Muscle layer of duodenum (tissue), 2 donors: Measurements from ENCODE around the gene POLG.

ENCODE experiments used
- H3K27ac ChIP-seq: one replicate; pipeline ENCODE4 v1.7.0; 2013; ENCODE audit warnings: mild to moderate bottlenecking, low read length
- H3K27me3 ChIP-seq: one replicate; pipeline ENCODE4 v1.7.0; 2013; ENCODE audit warnings: low read depth, mild to moderate bottlenecking, control low read depth, low read length
- H3K36me3 ChIP-seq, 2 donors: one replicate each; pipeline ENCODE4 v1.7.0; 2013; ENCODE audit warnings: low read length in 2 of 2, control low read depth in 1 of 2, mild to moderate bottlenecking in 1 of 2; ENCODE audit not compliant: insufficient read depth in 2 of 2, control insufficient read depth in 1 of 2
- H3K4me1 ChIP-seq, 2 donors: one replicate each; pipeline ENCODE4 v1.7.0; 2013; ENCODE audit warnings: low read length in 2 of 2, mild to moderate bottlenecking in 2 of 2, control low read depth in 1 of 2, moderate library complexity in 1 of 2; ENCODE audit not compliant: insufficient read depth in 2 of 2, control insufficient read depth in 1 of 2
- H3K4me3 ChIP-seq, 2 donors: one replicate each; pipeline ENCODE4 v1.7.0; 2013; ENCODE audit warnings: low read length in 2 of 2, low read depth in 1 of 2, mild to moderate bottlenecking in 1 of 2
- H3K9me3 ChIP-seq, 2 donors: one replicate each; pipeline ENCODE4 v1.7.0; 2013; ENCODE audit warnings: low read length in 2 of 2, control low read depth in 1 of 2, mild to moderate bottlenecking in 1 of 2; ENCODE audit not compliant: control insufficient read depth in 1 of 2
- donor health status: healthy.

The POLG gene

DNA sequence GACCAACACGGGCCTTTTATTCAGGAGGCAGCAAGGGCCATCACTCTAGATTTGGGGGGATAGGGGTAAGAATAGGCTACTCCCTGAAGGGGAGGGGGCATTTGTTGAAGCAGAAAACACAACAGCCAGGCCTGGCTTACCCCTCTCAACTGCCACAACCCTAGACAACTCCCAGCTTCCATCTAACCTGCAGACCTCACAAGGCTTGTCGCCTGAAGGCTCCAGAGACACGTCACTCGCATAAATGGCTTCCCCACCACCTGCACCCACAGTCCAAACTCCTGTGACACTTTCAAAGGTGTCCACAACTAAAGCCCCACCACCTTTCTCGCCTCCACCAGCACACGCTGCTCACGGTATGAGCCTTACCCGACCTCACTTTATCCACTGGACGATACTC is 14.9 kb downstream of the POLG start:
- H3K4me3 ChIP-seq: no peak overlapping the region
- H3K4me1 ChIP-seq: no peaks in the 10 kb centered on the region
- no peaks in the 10 kb centered on the region for H3K27me3 ChIP-seq
- H3K36me3 ChIP-seq: peaks cover 91 to 96% of the 10 kb centered on the region in 2 donors
- no peak overlapping the region for H3K27ac ChIP-seq
- H3K9me3 ChIP-seq: no peaks in the 10 kb centered on the region

DNA sequence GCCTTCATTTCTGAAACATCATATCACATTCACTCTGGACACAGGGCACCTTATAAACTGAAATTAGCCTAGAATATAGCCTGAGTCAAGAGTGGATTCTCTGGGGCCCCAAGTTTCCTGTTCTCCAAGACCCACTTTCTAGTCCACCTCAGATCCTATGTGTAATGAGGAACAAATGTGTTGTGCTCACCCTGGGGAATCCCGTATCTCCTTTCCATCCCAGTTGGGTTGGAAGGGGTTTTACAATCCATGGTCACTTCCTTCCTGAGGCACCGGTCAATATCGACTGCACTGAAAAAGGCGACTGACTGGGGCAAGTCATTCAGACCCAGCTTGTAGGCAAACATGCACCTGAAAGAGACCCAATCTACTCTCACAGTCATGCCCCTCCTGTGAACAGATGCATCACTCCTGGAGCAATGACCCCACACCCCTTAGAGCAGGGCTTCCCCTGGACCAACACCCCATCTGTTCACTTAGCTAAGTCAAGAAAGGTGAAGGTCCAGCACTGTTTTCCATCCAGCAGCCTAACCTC is 17.4 kb downstream of the POLG start:
- no peaks in the 10 kb centered on the region for H3K27me3 ChIP-seq
- H3K27ac ChIP-seq: no peak overlapping the region
- H3K36me3 ChIP-seq: peaks cover 69 to 72% of the 10 kb centered on the region in 2 donors
- H3K4me1 ChIP-seq: no peaks in the 10 kb centered on the region
- H3K9me3 ChIP-seq: no peaks in the 10 kb centered on the region
- H3K4me3 ChIP-seq: no peak overlapping the region

DNA sequence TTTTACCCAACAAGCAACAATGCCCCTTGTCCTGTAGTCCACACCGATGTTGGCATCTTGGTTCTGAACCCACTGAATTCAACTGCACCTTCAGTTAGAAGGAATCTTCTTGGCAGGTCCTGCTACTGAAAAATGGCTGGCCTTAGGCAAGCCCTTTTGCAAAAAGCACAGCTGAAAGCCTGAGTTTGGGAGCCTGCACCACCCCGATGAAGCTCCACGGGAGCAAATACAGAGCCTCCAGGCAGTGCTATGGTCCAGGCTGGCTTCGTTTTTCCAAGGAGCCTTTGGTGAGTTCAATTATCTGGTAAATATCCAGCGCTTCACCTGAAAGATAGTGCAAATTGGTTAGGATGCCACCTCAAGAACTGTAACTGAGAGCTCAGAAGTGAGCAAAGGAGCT is 18.1 kb downstream of the POLG start:
- H3K27me3 ChIP-seq: no peaks in the 10 kb centered on the region
- H3K36me3 ChIP-seq: peaks cover 62 to 64% of the 10 kb centered on the region in 2 donors

DNA sequence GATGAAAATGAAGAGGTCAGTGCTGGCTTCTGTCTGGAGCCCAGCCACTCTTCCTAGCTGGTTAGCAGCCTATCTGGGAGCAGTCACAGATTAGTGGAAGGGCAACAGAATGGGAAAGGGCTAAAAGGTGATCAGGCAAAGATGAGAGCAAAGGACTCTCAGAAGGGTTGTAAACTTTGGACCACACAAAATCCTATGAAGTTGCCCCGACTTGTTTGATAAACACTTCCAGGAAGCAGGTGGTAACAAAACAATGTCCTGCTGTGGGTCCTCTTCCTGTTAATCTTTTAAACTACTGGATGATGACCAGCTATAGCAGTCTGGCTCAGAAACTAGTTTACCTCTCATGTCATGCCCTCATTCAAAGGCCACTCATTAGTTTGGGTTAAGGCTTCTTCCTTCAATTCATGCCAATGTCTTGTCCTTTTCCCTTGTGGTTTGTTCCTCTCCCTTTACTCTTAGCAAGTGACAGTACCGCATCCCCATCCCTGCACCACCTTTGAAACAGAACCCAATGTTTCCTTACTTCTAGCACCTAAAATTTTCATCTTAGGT is 19.2 kb downstream of the POLG start:
- no peaks in the 10 kb centered on the region for H3K4me1 ChIP-seq
- H3K4me3 ChIP-seq: no peak overlapping the region
- no peaks in the 10 kb centered on the region for H3K27me3 ChIP-seq
- no peak overlapping the region for H3K27ac ChIP-seq
- H3K9me3 ChIP-seq: no peaks in the 10 kb centered on the region
- H3K36me3 ChIP-seq: peaks cover 51 to 54% of the 10 kb centered on the region in 2 donors

More for the DNA sequence above, 18.1 kb downstream of the POLG start:
- no peak overlapping the region for H3K4me3 ChIP-seq
- no peaks in the 10 kb centered on the region for H3K4me1 ChIP-seq
- H3K9me3 ChIP-seq: no peaks in the 10 kb centered on the region
- no peak overlapping the region for H3K27ac ChIP-seq

DNA sequence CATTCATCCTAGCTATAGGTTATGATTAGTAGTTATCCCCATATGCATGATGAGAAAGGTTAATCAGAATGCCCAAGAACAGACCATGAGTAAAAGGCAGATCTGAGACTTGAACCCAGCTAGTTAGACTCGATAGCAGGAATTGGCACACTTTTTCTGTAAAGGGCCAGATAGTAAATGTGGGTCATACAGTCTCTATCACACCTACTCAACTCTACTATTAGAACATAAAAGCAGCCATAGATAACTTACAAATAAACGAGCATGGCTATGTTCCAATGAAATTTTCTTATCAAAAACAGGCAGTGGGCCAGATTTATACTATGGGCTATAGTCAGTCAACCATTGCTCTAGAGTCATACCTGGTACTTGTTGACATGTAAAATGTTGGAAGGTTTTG is 24.6 kb downstream of the POLG start:
- no peaks in the 10 kb centered on the region for H3K9me3 ChIP-seq
- H3K36me3 ChIP-seq: peaks cover 0 to 2% of the 10 kb centered on the region in 2 donors
- no peak overlapping the region for H3K4me3 ChIP-seq
- no peak overlapping the region for H3K27ac ChIP-seq
- H3K4me1 ChIP-seq: no peaks in the 10 kb centered on the region
- H3K27me3 ChIP-seq: no peaks in the 10 kb centered on the region

DNA sequence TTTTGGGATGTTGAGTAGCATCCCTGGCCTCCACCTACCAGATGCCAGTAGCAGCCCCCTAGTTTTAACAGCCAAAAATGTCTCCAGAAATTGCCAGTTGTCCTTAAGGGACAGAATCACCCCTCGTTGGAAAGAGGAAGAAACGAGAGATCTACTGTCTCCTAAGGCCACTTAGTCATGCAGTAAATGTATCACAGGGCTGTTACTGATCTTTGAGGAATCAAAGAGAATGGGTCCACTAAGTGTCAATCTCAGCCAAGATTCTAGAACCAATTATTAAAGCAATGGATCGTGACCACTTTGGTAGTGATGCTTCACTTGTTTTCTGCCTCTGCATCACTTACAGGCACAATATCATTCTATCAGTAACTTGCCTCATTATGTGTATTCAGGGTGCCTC is 26.4 kb downstream of the POLG start:
- H3K36me3 ChIP-seq: no peaks in the 10 kb centered on the region
- H3K27ac ChIP-seq: no peak overlapping the region
- H3K4me3 ChIP-seq: no peak overlapping the region
- no peaks in the 10 kb centered on the region for H3K4me1 ChIP-seq
- H3K27me3 ChIP-seq: no peaks in the 10 kb centered on the region
- no peaks in the 10 kb centered on the region for H3K9me3 ChIP-seq

DNA sequence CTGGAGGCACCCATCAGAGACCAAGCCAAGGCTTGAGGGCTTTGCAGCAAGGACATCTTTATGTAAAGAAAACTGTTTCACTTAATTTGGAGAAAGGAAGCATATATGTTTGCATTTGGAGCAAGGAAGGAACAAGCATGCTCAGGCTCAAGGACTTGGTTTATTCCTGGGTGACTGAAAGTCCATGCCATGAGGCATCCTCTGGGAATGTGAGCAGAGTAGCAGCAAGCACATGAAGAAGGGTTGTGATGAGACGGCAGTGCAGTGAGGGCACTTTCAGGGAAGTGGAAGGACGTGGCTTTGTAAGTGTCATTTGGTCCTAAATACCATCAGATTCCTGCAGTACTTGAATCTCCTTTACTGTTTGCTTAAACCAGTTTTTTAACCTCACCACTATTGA is 26.8 kb downstream of the POLG start:
- Histone ChIP-seq H3K9me3 (no peaks in the 10 kb centered on the region), H3K4me3 (no peak overlapping the region), H3K27ac (no peak overlapping the region), H3K36me3 (no peaks in the 10 kb centered on the region), H3K27me3 (no peaks in the 10 kb centered on the region), H3K4me1 (no peaks in the 10 kb centered on the region)

DNA sequence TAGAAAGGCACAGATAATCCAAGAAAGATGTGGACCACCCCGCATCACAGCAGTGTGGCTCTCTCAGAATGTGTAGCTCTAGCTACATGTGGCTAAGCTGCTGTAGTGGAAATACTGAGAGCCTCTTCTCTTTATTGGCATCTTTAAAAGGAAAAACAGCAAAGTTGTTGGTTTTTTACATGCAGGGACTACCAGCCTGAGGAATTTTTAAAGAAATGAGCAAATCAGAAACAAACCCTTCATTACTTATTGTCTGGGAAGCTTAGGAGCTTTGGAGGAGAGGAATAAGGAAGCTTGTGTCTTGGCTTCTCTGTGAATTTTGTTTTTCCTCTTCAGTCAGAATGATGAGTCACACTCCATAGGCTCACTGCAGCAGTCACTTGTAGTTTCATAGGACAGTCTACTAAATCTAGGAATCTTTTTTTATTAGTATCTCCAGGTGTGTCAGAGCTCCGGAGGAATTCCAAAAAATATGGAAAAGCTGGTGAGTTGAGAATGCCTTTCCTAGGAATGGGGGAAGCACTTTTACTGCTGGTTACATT is 27.5 kb downstream of the POLG start:
- Histone ChIP-seq H3K27me3 (no peaks in the 10 kb centered on the region), H3K4me3 (no peak overlapping the region), H3K36me3 (no peaks in the 10 kb centered on the region), H3K9me3 (no peaks in the 10 kb centered on the region), H3K27ac (no peak overlapping the region), H3K4me1 (no peaks in the 10 kb centered on the region)

DNA sequence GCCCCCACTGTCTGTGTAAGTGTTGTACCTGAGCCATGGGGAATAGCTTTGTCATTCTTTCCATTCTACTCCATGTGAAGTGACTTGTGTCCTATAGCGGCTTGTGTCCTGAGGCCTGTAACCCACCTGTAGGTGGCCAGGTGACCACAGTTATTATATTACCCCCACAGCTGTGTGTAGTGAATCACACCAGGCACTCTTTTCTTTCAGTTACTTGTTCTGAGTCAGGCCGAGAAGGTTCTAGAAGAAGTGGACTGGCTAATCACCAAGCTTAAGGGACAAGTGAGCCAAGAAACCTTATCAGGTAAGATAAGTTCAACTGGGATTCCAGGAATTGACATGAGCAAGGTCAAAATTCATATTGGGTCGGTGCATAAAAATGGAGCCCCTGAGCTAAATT is 29.2 kb downstream of the POLG start:
- Histone ChIP-seq H3K36me3 (no peaks in the 10 kb centered on the region), H3K9me3 (no peaks in the 10 kb centered on the region), H3K4me1 (no peaks in the 10 kb centered on the region), H3K27ac (no peak overlapping the region), H3K4me3 (no peak overlapping the region), H3K27me3 (no peaks in the 10 kb centered on the region)

DNA sequence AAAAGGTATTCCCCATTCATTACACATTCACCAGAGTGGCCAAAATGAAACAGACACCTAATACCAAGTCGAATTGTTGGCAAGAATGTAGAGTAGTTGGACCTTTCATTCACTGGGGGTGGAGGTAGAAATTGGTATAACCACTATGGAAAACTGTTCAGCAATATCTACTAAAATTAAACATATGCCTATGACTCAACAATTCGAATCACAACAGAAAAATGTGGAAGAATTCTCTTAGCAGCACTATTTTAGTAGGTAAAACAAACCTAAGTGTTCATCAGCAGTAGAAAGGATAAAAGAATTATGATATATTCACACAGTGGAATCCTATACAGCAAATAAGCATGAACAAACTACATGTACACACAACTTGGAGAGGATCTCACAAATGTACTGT is 30.6 kb downstream of the POLG start:
- no peak overlapping the region for H3K27ac ChIP-seq
- no peaks in the 10 kb centered on the region for H3K4me1 ChIP-seq
- H3K36me3 ChIP-seq: no peaks in the 10 kb centered on the region
- H3K4me3 ChIP-seq: no peak overlapping the region
- H3K9me3 ChIP-seq: no peaks in the 10 kb centered on the region
- H3K27me3 ChIP-seq: no peaks in the 10 kb centered on the region

DNA sequence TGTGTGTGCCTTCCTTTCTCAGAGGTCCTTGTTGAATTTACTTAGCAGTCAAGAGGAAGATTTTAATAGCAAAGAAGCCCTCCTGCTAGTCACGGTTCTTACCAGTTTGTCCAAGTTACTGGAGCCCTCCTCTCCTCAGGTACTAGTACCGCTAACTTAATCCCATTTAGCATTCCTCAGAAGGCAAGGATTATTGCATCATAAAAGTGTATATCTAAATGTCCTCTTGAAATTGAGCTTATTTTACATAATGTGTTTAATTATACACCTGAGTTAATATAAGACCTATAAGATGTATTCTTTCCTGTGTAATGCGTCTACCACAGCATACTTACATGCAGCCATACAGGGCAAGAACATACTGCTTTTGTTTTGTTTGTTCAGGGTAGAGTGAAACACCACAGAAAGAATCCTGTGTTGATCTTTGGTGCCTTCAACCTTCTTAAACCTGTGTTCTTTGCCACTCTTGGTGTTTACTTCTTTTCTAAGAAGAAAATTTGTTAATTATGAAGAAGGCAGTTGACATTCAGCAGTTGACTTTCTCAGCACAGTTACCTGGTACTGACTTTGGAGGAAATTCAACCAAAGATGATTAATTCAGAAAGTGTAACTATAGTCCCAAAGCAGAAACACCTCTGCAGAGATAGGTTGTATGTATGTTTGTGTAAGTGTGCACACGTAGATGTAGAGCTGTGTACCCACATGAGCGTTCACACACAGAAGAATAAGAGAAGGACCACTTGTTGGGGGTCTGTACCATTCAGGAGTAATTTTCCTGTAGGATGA is 33.1 kb downstream of the POLG start:
- no peaks in the 10 kb centered on the region for H3K4me1 ChIP-seq
- H3K36me3 ChIP-seq: no peaks in the 10 kb centered on the region
- H3K9me3 ChIP-seq: no peaks in the 10 kb centered on the region
- H3K4me3 ChIP-seq: no peak overlapping the region
- H3K27me3 ChIP-seq: no peaks in the 10 kb centered on the region
- H3K27ac ChIP-seq: no peak overlapping the region
